GM12865 (cell line): ENCODE data around the gene C3orf20.
"Not testable (repeated sequence)": the region's sequence is repeated elsewhere in the genome, so short reads cannot be mapped to it uniquely, and the experiment has no call there.

ENCODE experiments used
- DNase-seq: peaks from one replicate; pipeline ENCODE4 v3.0.0; 2010; ENCODE audit warnings: low read depth
- H3K4me3 ChIP-seq: 2 replicates; pipeline ENCODE4 v1.5.1; 2011; ENCODE audit warnings: mild to moderate bottlenecking, low read depth, low read length, control low read depth
- TF ChIP-seq, protein P1 (sequence below): IDR thresholded peaks from 2 replicates; pipeline ENCODE4 v1.5.1; 2011; ENCODE audit warnings: low read length, control low read depth, low read depth, inconsistent platforms; ENCODE audit not compliant: insufficient read depth; ENCODE audit errors: missing control alignments

C3orf20 gene

GRCh38 chr3:14803981-14804834 lies 129.3 kb downstream of the C3orf20 start:
- no peak for DNase-seq
- H3K4me3 ChIP-seq = no peak overlapping the region
- TF ChIP-seq, protein P1, sequence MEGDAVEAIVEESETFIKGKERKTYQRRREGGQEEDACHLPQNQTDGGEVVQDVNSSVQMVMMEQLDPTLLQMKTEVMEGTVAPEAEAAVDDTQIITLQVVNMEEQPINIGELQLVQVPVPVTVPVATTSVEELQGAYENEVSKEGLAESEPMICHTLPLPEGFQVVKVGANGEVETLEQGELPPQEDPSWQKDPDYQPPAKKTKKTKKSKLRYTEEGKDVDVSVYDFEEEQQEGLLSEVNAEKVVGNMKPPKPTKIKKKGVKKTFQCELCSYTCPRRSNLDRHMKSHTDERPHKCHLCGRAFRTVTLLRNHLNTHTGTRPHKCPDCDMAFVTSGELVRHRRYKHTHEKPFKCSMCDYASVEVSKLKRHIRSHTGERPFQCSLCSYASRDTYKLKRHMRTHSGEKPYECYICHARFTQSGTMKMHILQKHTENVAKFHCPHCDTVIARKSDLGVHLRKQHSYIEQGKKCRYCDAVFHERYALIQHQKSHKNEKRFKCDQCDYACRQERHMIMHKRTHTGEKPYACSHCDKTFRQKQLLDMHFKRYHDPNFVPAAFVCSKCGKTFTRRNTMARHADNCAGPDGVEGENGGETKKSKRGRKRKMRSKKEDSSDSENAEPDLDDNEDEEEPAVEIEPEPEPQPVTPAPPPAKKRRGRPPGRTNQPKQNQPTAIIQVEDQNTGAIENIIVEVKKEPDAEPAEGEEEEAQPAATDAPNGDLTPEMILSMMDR = no peak

GRCh38 chr3:14804835-14805780 lies 130.2 kb downstream of the C3orf20 start:
- no peak for DNase-seq
- TF ChIP-seq, protein P1 = no peak

GRCh38 chr3:14805961-14806537 lies 131.1 kb downstream of the C3orf20 start:
- no peak overlapping the region for H3K4me3 ChIP-seq
- TF ChIP-seq, protein P1 = no peak
- no peak for DNase-seq

More at GRCh38 chr3:14804835-14805780, 130.2 kb downstream of the C3orf20 start:
- no peak overlapping the region for H3K4me3 ChIP-seq

GRCh38 chr3:14806641-14807263 lies 131.8 kb downstream of the C3orf20 start:
- DNase-seq = peak; percentile 40
- TF ChIP-seq, protein P1 = no peak
- no peak overlapping the region for H3K4me3 ChIP-seq

DNA sequence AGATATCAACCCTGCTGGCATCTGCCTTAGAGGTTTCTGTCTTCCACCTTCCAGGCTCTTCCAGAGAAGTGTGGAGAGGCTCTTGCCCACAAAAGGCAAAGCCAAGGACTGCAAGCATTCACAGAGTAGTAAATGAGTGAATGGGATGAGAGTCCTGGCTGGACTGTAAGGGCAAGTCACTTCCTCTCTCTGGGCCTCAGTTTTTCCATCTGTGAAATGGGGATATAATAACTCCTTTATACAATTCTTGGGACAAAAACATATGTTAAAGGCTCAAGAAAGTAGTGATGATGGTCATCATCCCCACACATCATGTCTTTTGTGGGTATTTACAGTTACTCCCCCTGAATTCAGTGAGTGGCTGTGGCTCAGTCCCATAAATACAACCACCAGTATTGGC lies 133.1 kb downstream of the C3orf20 start:
- no peak for DNase-seq
- TF ChIP-seq, protein P1 = no peak

DNA sequence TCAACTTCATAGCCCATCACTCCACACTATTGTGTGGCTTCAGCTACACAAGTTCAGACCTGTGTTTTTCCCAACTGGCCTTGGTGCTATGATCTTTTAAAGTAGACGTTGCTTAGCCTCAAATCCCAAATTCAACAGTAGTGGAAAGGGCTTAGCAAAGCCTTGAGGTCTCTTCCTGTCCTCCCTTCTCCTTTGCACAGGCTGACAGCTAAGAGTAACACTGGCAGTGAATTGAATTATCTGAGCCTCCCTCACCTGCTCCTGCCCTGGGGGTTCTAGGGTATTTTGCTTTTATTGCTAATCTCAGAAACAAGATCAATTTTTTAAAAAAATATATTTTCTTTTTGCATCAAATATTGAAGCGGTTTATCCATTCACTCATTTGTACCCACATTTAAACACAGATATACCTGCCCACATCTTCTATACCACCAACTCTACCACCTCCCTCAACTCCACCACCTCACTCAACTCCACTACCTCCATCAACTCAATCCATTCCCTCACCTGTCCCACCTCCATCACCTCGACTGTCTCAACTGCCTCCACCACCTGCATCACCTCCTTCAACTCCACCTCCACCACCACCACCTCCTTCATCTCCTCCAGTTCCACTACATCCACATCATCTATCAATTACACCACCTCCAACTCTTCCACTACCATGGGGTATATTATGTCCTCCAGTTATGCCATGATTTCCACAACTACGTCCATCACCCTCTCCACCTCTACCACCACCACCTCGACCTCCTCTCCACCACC lies 133.7 kb downstream of the C3orf20 start:
- TF ChIP-seq, protein P1 = no peak
- no peak for DNase-seq
- no peak overlapping the region for H3K4me3 ChIP-seq

More for the DNA sequence above, 133.1 kb downstream of the C3orf20 start:
- no peak overlapping the region for H3K4me3 ChIP-seq

GRCh38 chr3:14809611-14810010 lies 134.7 kb downstream of the C3orf20 start:
- DNase-seq, H3K4me3 ChIP-seq: not testable (repeated sequence)
